AG09309 (cell line): ENCODE measurements around the gene DARS1.
A peak's percentile ranks its signal among the peaks of the same experiment; 100 is the strongest.
"Not testable (repeated sequence)": the region's sequence is repeated elsewhere in the genome, so short reads cannot be mapped to it uniquely, and the experiment has no call there.

Experiments used
- DNase-seq: peaks from one replicate; pipeline ENCODE4 v3.0.0-alpha.2; 2010; ENCODE audit warnings: low read depth
- H3K4me3 ChIP-seq: 2 replicates; pipeline ENCODE4 v1.5.1; 2011; ENCODE audit warnings: mild to moderate bottlenecking, low read depth, low read length, moderate library complexity; ENCODE audit not compliant: control insufficient read depth
- TF ChIP-seq, protein P1 (sequence below): IDR thresholded peaks from 2 replicates; pipeline ENCODE4 v1.5.1; 2011; ENCODE audit warnings: mild to moderate bottlenecking, low read depth, low read length, inconsistent platforms; ENCODE audit not compliant: insufficient read depth, control insufficient read depth; ENCODE audit errors: missing control alignments

DARS1 gene

DNA sequence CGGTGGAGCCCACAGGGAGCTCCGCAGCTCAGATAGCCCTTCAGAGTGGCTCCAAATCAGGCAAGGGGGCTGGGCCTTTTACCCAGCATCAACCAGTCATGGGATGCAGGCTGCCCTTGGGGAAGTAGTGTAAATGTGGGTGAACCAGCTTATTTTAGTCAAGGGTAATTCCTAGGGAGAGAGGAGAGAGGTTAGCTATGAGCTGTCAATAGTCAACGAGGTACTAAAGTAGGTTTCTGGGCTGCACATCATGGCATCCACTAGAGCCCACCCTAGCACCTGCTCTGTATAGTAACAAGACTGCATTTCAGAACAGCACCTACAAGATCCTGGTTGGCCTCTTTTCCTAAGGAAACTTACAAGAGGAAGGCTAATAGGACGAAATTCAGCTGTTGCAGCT, 99.7 kb downstream of the DARS1 start:
- no peak overlapping the region for H3K4me3 ChIP-seq
- no peak for DNase-seq
- TF ChIP-seq, protein P1, sequence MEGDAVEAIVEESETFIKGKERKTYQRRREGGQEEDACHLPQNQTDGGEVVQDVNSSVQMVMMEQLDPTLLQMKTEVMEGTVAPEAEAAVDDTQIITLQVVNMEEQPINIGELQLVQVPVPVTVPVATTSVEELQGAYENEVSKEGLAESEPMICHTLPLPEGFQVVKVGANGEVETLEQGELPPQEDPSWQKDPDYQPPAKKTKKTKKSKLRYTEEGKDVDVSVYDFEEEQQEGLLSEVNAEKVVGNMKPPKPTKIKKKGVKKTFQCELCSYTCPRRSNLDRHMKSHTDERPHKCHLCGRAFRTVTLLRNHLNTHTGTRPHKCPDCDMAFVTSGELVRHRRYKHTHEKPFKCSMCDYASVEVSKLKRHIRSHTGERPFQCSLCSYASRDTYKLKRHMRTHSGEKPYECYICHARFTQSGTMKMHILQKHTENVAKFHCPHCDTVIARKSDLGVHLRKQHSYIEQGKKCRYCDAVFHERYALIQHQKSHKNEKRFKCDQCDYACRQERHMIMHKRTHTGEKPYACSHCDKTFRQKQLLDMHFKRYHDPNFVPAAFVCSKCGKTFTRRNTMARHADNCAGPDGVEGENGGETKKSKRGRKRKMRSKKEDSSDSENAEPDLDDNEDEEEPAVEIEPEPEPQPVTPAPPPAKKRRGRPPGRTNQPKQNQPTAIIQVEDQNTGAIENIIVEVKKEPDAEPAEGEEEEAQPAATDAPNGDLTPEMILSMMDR: no peak

DNA sequence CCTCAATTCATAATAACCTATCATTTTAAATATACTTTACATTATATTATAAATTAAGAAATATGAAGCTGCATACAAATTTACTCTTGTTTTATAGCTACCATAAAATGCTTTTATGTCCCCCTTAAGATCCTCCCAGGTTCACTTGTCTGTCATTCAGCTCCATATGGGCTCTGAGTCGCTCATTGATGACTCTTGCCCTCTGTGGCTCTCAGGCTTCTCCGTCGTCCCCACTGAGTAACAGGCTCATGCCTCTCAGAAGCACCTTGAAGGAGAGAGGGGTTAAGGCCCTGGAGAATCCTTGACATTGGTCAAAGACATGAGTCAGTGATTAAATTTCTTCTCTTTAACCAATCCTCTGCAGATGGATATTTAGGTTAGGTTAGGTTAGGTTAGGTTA, 103.0 kb downstream of the DARS1 start:
- no peak for DNase-seq
- no peak overlapping the region for H3K4me3 ChIP-seq
- TF ChIP-seq, protein P1: no peak

DNA sequence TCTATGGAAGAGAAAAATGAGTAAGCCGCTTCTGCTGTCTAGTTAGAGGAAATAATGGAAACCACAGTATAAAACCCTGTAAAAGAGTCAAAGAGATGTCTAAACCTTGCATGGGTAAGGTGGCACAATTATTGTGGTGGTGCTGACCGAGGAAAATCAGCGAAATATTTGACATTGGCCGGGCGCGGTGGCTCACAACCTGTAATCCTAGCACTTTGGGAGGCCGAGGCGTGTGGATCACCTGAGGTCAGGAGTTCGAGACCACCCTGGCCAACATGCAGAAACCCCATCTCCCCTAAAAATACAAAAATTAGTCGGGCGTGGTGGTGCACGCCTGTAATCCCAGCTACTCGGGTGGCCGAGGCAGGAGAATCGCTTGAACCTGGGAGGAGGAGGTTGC, 108.7 kb downstream of the DARS1 start:
- DNase-seq: not testable (repeated sequence)
- H3K4me3 ChIP-seq: peak overlapping the region; percentile 76

- TF ChIP-seq, protein P1: no peak
- H3K4me3 ChIP-seq: peak within 1 kb of the TSS; percentile 76
- peak; percentile 96 for DNase-seq
These were observed 109.2 kb downstream of the DARS1 start, which contains the start of gene MCM6 for GRCh38 chr2:135876066-135876711. Gene MCM6, minus strand, starts transcription at chr2:135876443. Its CDS starts 78 bp downstream, at chr2:135876365.

GRCh38 chr2:135875491-135876065, 109.8 kb downstream of the DARS1 start:
- peak; percentile 20 for DNase-seq
- peak overlapping the region; percentile 76 for H3K4me3 ChIP-seq
- TF ChIP-seq, protein P1: no peak

DNA sequence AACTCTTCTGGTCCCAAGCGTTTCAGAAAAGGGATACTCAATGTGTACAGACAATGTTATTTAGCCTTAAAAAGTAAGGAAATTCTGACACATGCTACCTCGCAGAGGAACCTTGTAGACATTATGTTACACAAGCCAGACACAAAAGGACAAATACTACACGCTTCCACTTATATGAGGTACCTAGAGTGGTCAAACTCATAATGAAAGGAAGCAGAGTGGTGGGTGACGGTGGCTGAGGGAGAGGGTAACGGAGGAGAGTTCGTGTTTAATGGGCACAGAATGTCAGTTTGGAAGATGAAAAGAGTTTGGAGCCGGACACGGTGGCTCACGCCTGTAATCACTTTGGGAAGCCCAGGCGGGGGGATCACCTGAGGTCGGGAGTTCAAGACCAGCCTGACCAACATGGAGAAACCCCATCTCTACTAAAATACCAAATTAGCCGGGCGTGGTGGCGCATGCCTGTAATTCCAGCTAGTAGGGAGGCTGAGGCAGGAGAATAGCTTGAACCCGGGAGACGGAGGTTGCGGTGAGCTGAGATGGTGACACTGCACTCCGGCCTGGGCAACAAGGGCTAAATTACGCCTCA, 110.6 kb downstream of the DARS1 start:
- peak overlapping the region; percentile 76 for H3K4me3 ChIP-seq
- no peak for DNase-seq
- TF ChIP-seq, protein P1: no peak

DNA sequence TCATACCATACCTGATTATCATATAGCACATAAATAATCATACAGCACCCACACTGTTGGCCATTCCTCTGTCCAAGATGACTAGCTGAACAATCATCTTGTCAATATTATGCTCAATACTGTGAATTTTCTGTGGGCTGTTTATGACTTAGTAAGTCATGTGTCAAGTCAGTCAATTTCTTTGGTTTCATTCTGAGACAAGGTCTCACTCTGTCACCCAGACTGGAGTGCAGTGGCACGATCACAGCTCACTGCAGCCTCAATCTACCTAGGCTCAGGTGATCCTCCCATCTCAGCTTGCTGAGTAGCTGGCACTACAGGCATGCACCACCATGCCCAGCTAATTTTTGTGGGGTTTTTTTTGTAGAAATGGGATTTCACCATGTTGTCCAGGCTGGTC, 114.9 kb downstream of the DARS1 start:
- TF ChIP-seq, protein P1: no peak
- DNase-seq: no peak

More for the DNA sequence above, 114.9 kb downstream of the DARS1 start:
- H3K4me3 ChIP-seq: no peak overlapping the region
